DOHH2 (cell line): ENCODE measurements around the gene SCGB1D4.
"Not testable (repeated sequence)": the region's sequence is repeated elsewhere in the genome, so short reads cannot be mapped to it uniquely, and the experiment has no call there.

Source experiments
- H3F3A ChIP-seq: fragments of 200-600 bp; sonication (generic), shearing (Covaris generic); 2 replicates; pipeline ENCODE4 v1.6.0; 2016; ENCODE audit warnings: antibody characterized with exemption, mild to moderate bottlenecking; ENCODE audit not compliant: control insufficient read depth, insufficient read depth
- H3K27ac ChIP-seq: fragments of 200-600 bp; sonication (generic); 2 replicates; pipeline ENCODE4 v1.5.1; 2014; ENCODE audit warnings: low read depth, mild to moderate bottlenecking, low read length, moderate library complexity
- H3K27me3 ChIP-seq: fragments of 200-600 bp; sonication (generic); 2 replicates; pipeline ENCODE4 v1.6.1; 2014; ENCODE audit warnings: mild to moderate bottlenecking, low read length, mixed read lengths; ENCODE audit not compliant: control insufficient read depth
- H3K36me3 ChIP-seq: fragments of 200-600 bp; sonication (generic); 2 replicates; pipeline ENCODE4 v1.6.1; 2014; ENCODE audit warnings: mild to moderate bottlenecking, low read length, moderate library complexity, mixed read lengths; ENCODE audit not compliant: control insufficient read depth
- H3K4me1 ChIP-seq: fragments of 200-600 bp; sonication (generic); 2 replicates; pipeline ENCODE4 v1.6.1; 2014; ENCODE audit warnings: mild to moderate bottlenecking, low read length, mixed read lengths; ENCODE audit not compliant: control insufficient read depth
- H3K4me2 ChIP-seq: fragments of 200-600 bp; sonication (generic); 2 replicates; pipeline ENCODE4 v1.6.0; 2014; ENCODE audit warnings: mild to moderate bottlenecking, low read length, moderate library complexity
- H3K4me3 ChIP-seq: fragments of 200-600 bp; sonication (generic); 2 replicates; pipeline ENCODE4 v1.5.1; 2014; ENCODE audit warnings: mild to moderate bottlenecking, low read length, mixed read lengths
- H3K79me2 ChIP-seq: fragments of 200-600 bp; sonication (generic); 2 replicates; pipeline ENCODE4 v1.6.1; 2014; ENCODE audit warnings: mild to moderate bottlenecking, low read length, mixed read lengths; ENCODE audit not compliant: control insufficient read depth
- H3K9me2 ChIP-seq: fragments of 200-600 bp; sonication (generic); replicated peaks from 2 replicates; pipeline ENCODE4 v1.6.1; 2014; ENCODE audit warnings: mild to moderate bottlenecking, low read length, mixed read lengths; ENCODE audit not compliant: control insufficient read depth
- H3K9me3 ChIP-seq: fragments of 200-600 bp; sonication (generic); 2 replicates; pipeline ENCODE4 v1.6.1; 2014; ENCODE audit warnings: antibody characterized with exemption, low read length, mixed read lengths; ENCODE audit not compliant: control insufficient read depth, insufficient read depth
- H4K20me1 ChIP-seq: fragments of 200-600 bp; sonication (generic); 2 replicates; pipeline ENCODE4 v1.6.0; 2014; ENCODE audit warnings: low read depth, mild to moderate bottlenecking, antibody characterized with exemption, low read length, moderate library complexity; ENCODE audit not compliant: control insufficient read depth, insufficient read depth
- CTCF ChIP-seq: fragments of 200-600 bp; sonication (generic); IDR thresholded peaks from one replicate; pipeline ENCODE4 v1.5.1; 2014; ENCODE audit warnings: antibody characterized with exemption, mild to moderate bottlenecking, low read depth, low read length; ENCODE audit not compliant: poor library complexity, severe bottlenecking
- EZH2phosphoT487 ChIP-seq: fragments of 200-600 bp; sonication (generic); IDR thresholded peaks from 2 replicates; pipeline ENCODE4 v1.6.1; 2017; ENCODE audit warnings: borderline replicate concordance, mild to moderate bottlenecking, antibody characterized with exemption, low read length, moderate library complexity, mixed read lengths

SCGB1D4 gene, protein sequence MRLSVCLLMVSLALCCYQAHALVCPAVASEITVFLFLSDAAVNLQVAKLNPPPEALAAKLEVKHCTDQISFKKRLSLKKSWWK

DNA sequence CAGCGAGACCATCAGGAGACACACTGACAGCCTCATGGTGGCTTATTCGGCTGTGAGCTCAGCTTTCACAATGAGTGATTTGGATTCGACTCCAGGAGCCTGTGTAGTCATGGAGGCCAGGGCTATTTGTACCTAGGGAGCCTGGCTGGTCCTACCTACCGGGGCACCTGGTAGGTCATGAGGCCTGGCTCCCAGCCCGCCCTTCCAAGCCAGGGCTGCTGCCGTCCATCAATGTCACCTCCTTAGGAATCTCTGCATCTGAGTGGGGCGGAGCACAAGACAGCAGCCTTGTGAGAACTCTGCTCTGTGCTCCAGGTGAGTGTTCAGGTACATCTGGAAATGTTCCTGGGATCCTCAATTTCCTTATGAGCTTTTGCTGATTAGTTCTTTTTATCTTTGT, at the start of gene SCGB1D4:
Gene SCGB1D4 (minus strand): TSS at position 101 of the 400 bp plus-strand sequence. CDS start 65 bp downstream, at position 36.
- Histone ChIP-seq H3K9me3 (no peaks in the 10 kb centered on the region), H3K4me1 (no peaks in the 10 kb centered on the region), H3K27me3 (peaks cover 22% of the 10 kb centered on the region; the same call in 1 of the 2 replicates), H3K27ac (no peak within 1 kb of the TSS), H3K9me2 (no peaks in the 10 kb centered on the region), H3F3A (no peaks in the 10 kb centered on the region), H3K79me2 (no peaks in the 10 kb centered on the region), H4K20me1 (no peaks in the 10 kb centered on the region), H3K4me3 (no peak within 1 kb of the TSS), H3K4me2 (no peak within 1 kb of the TSS), H3K36me3 (no peaks in the 10 kb centered on the region)
- TF ChIP-seq CTCF (no peak), EZH2phosphoT487 (no peak)

DNA sequence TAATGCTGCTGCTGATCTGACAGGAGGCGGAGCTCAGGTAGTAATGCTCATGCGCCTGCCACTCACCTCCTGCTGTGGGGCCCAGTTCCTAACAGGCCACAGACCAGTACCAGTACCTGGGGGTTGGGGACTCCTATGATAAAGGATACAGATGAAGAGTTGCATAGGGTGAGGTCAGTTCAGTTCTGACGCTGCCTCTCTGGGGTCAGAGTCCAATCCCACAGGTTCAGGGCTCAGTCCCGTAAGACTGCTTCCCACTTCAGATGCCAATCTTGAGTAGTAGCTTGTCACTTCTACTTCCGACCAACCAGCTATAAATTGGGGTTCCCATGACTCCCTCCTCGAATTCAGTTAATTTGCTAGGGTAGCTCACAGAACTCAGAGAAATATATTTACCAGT, 47.0 kb upstream of the SCGB1D4 start:
- Histone ChIP-seq H3K9me2 (no peaks in the 10 kb centered on the region), H3K4me2 (no peak overlapping the region), H3K79me2 (no peaks in the 10 kb centered on the region), H3K9me3 (no peaks in the 10 kb centered on the region), H3K4me3 (no peak overlapping the region), H4K20me1 (no peaks in the 10 kb centered on the region), H3K36me3 (no peaks in the 10 kb centered on the region), H3K27ac (no peak overlapping the region), H3K4me1 (no peaks in the 10 kb centered on the region), H3F3A (no peaks in the 10 kb centered on the region), H3K27me3 (no peaks in the 10 kb centered on the region; the same call in 1 of the 2 replicates)
- TF ChIP-seq CTCF (no peak), EZH2phosphoT487 (no peak)

DNA sequence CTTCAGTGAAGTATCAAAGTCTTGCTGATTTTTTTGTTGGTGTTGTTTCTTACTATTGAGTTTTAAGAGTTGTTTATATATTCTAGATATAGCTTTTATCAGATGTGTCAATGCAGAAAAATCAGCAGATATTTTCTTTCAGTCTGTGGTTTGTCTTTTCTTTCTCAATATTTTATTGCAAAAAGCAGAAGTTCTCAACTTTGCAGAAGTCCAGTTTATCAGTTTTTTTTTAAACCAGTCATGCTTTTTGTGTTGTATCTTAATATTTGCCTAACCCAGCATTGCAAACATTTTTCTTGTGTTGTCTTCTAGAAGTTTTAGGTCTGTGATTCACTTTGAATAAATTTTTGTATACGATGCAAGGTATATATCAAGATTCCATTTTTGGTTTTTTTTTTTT, 45.3 kb upstream of the SCGB1D4 start:
- Histone ChIP-seq H3K27ac (no peak overlapping the region), H3K4me2 (no peak overlapping the region), H4K20me1 (no peaks in the 10 kb centered on the region), H3K27me3 (peaks cover 6% of the 10 kb centered on the region), H3K9me2 (no peaks in the 10 kb centered on the region), H3K36me3 (no peaks in the 10 kb centered on the region), H3K4me1 (no peaks in the 10 kb centered on the region), H3F3A (no peaks in the 10 kb centered on the region; the same call in 1 of the 2 replicates), H3K79me2 (no peaks in the 10 kb centered on the region), H3K9me3 (no peaks in the 10 kb centered on the region), H3K4me3 (no peak overlapping the region)
- TF ChIP-seq CTCF (no peak), EZH2phosphoT487 (no peak)

- H3F3A ChIP-seq, H3K4me2 ChIP-seq, H3K36me3 ChIP-seq: not testable (repeated sequence)
These were observed 44.8 kb upstream of the SCGB1D4 start for GRCh38 chr11:62343646-62344190.

More at GRCh38 chr11:62343646-62344190, 44.8 kb upstream of the SCGB1D4 start:
- H3K4me3 ChIP-seq, H3K9me3 ChIP-seq, H3K27me3 ChIP-seq, H3K27ac ChIP-seq, H3K9me2 ChIP-seq, H3K79me2 ChIP-seq, H3K4me1 ChIP-seq, H4K20me1 ChIP-seq: not testable (repeated sequence)
